GM10847 (cell line): Measurements from ENCODE around the gene SDK2.

Experiments used
- POLR2A ChIP-seq: IDR thresholded peaks from 2 replicates; pipeline ENCODE4 v1.6.1; 2011; ENCODE audit not compliant: insufficient read length; ENCODE audit errors: extremely low read depth

Gene SDK2

GRCh38 chr17:73351764-73352163 lies 292.5 kb downstream of the SDK2 start:
- TF ChIP-seq POLR2A, result no peak

GRCh38 chr17:73350864-73351263 lies 293.4 kb downstream of the SDK2 start:
- TF ChIP-seq POLR2A, result no peak

DNA sequence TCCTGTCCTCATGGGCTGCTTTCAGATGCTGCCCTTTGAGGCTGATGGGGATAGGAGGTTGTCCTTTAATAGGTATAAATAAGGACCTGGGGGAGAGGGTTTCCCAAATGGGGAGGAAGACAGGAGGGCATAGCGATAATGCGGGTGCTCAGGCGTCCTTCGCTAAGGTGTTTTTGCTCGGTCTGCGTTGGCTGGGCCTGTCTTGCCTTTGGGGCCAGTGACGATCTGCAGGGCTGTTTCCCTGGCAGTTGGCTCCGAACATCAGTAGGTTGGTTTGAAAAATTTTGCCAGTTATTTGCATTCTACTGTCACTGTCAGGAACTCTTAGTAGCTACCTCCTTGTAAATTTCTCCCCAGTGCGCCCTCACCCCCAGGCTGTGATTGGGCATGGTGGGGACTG lies 294.6 kb downstream of the SDK2 start:
- TF ChIP-seq POLR2A, result no peak

DNA sequence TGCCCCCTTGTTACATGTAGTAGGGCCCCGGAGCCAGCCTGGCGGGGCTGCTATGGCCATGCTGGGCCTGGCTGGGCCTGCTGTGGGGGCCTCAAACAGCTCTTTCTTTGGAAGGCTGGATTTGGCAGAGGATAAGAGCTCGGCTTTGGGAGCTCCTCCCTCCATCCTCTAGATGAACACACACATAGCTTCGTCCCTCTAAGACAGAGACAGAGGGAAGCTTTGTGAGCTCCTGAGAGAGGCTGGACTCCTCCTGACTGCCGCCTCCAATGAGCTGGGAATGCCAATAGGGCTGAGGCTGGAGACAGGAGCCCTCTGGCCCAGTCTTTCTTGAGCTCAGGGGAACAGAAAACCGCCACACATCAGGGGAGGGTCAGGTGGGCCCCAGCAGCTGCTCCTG lies 295.1 kb downstream of the SDK2 start:
- TF ChIP-seq POLR2A, result no peak

GRCh38 chr17:73348829-73349095 lies 295.5 kb downstream of the SDK2 start:
- TF ChIP-seq POLR2A, result no peak

DNA sequence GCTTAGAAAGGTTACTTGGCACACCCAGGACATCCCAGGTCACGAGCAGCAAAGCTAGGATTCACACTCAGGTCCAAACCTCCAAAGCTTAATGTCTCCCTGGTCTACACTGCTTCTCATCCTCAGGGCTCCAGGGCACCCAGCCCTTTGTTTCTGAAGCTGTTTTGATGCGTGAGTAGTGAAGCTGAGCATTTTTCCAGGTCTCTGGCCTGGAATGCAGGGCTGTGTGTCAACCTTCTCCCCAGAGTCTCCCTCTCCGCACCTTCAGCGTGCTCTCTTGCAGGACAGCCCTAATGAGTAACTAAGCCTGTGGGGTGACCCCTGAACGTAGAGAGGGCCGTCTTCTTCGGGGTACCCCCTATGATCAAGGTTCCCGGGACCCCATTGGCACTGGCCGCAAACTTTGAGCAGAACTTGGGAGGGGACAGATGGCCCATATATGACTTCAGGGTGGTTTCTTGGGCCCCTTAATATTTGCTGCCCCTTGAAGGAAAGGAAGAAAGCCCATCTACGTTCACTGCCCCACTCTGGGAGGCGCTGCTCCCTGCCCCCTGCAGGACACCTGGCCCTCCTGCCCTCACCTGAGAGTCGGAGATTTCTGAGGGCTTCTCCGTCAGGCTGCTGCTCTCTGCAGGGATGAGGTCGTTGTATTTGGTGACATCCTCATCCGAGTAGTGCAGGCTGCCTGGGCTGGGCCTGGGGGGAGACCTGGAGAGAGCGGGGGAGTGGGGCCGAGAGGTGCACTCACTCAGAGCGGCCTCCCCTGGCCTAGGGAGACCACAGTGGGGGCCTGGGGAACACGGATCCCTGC lies 296.0 kb downstream of the SDK2 start:
- no peak for TF ChIP-seq POLR2A

DNA sequence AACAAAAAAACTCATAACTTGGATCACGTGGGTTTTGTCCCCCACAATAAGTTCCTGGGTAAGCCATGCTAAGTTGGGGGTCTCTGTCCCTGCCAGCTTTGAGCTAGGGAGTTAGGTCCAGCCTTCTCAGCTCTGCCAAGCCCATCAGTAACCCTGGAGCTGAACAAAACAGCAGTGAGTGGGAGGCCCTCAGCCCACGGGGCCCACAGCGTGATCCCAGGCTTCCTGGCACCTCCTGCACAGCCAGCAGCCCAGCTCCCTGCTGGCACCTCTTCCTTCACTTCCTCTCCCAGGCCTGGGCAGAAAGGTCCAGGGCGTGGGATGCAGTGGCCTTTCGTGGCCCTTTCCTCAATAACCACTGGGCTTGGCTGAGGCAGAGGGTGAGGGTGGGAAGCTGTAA lies 296.9 kb downstream of the SDK2 start:
- no peak for TF ChIP-seq POLR2A

DNA sequence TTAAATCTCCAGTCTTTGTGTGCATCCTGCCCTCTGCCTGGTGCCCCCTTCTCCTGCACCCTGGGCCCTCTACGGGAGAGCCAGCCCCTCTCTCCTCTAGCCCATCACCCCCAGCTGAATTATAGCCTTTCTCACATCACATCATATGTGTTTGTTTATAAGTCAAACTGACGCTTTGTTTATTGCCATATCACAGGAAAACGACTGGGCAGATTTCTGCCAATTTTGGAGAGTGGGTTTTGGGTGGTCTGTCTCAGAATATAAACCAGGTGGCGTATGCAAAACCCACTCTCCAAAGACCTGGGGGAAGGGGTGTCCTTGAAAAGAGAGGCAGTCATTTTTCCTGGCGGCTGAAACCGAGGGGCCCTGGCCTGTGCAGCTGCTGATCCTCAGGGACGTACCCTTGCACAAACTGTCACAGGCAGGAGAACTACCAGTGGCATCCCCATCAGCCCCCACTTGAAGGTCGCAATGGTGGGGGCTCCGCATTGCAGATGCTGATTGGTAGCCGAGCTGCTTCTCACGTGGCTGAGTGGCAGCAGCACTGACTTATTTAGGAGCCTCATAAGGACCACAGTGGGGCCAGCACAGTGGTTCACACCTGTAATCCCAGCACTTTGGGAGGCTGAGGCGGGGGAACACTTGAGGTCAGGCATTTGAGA lies 297.6 kb downstream of the SDK2 start:
- no peak for TF ChIP-seq POLR2A

DNA sequence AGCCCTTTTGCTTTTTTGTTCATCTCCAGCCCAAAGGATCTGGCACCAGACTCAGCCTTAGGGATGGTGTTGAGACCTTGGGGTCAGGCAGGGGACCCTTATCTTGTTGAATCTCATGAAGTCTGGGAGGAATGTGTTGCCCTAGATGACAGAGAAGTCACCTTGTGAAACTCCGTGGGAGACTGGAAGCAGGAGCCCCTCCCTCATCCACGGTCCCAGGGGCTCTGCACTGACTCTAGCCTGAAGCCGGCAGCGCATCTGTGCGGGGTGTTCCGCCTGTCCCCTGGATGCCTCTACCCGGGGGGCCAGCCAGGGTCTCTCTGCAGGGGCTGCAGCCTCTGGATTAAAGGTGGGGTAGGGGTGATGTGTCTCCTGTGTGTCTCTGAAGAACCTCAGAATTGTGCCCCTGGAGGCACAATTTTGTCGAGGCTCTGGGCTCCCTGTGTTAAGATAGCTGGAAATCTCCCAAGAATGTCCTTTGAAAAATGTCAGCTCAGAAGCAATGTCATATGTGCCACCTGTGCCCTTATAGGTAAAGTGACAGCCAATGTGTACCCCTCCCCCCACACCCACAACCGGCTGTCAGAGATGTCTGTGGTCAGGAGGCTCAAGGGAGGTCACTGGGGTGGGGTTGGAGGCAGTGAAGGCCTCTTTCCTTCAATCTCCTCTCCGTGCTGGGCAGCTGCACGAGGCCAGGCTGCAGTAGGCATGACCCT lies 300.3 kb downstream of the SDK2 start:
- TF ChIP-seq POLR2A, result no peak

- no peak for TF ChIP-seq POLR2A
Observed at GRCh38 chr17:73343168-73343634, 301.0 kb downstream of the SDK2 start.

DNA sequence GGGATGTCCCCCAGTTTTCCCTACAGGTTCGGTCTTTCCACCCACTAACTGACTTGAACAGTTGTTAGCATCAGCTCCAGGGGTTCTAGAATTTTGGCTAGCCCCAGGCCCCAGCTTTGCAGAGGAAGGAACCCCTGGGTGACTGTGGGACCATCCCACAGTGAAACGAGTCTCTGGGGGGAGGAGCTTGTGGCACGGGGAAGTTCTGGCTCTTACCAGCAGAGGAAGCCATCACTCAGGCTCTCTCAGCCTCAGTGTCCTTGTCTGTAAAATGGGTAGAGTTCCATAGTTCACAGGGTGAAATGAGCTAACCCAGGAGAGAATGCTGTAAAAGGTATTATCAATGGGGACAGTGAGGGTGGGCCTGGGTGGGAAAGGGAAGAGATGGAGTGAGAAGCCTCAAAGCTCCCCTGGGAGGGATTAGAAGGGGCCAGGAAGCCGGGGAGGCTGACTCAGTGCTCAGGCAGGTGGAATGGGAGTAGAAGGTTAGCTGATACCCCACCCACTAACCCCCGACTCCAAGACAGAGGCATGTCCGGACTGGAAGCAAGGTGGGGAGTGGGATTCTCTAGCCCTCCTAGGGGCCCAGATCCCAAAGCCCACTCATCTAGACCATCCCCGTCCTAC lies 301.6 kb downstream of the SDK2 start:
- no peak for TF ChIP-seq POLR2A

DNA sequence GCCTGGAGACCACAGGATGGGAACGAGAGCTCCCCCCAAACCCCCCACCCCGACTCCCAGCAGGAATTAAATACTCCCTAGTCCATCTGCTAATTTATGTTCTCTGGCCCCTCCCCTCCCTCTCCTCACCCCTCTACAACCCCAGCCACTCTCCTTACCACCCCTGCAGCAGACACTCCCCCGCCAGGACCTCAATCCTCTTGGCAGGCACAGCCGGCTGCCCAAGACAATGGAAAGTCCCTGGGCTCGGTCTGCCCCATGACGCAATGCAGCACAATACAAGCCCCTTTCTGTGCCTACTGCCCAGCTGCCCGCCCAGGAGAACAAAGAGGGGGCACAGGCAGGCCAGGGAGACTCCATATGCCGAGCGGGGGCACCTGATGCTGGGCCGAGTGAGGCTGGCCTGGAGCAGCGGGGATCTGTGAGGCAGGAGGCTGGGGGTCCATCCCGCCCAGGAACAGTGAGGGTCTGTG lies 302.2 kb downstream of the SDK2 start:
- TF ChIP-seq POLR2A, result no peak

DNA sequence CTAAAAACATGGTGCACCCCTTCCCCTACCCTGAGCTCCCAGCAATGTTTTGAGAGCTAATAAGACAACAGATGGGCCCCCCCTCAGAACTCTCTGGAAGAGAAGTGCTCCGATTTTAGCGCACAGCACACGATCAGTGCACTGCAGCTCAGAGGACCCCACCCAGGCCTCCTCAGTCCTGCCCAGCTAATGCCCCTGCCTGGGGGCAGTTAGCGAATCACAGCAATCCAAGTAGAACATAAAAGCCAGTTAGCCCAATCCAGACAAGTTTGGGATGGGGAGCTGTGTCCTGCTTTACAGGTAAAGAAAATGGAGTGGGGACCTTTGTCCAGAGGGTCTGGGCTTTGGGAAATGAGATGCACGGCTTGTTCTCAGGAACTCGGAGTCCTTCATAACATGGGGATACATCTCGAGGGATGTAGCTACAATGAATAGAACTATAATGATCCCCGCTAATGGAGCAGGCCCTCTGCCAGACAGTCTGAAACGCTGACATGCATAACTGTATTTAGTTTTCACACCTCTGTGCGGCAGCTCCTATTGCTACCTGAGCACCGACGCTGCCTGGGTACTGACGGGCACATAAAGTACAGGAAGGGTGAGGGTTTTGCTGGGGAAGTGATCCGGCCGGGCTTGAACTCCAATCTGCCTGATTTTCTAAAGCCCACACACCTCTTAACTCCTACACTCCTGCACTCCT lies 302.7 kb downstream of the SDK2 start:
- TF ChIP-seq POLR2A, result no peak

- no peak for TF ChIP-seq POLR2A
Observed at GRCh38 chr17:73340093-73340596, 304.1 kb downstream of the SDK2 start.
